Lower leg skin (tissue), 3 donors: ENCODE results near the gene FARP1.

Experiments
- CTCF ChIP-seq, 3 donors: fragments of 450-650 bp; IDR thresholded peaks; one replicate each; pipeline ENCODE4 v1.5.1; 2016; ENCODE audit warnings: antibody characterized with exemption in 3 of 3, mild to moderate bottlenecking in 3 of 3, moderate library complexity in 2 of 3
- POLR2A ChIP-seq, 2 donors: fragments of 450-650 bp; IDR thresholded peaks; one replicate each; pipeline ENCODE4 v1.6.1; 2016 to 2017; ENCODE audit warnings: antibody characterized with exemption in 2 of 2, mild to moderate bottlenecking in 1 of 2, moderate library complexity in 1 of 2

- no peak for TF ChIP-seq CTCF (IDR thresholded peaks at IDR 0.05)
- no peak for TF ChIP-seq POLR2A (IDR thresholded peaks at IDR 0.05)
Measured at GRCh38 chr13:98251708-98252107, 108.8 kb downstream of the FARP1 start.
